HG03175 (cell line): ENCODE measurements around the gene RBMS1.
"Not testable (repeated sequence)": the region's sequence is repeated elsewhere in the genome, so short reads cannot be mapped to it uniquely, and the experiment has no call there.

Source experiments
- ATAC-seq: cut with Tn5 transposase; IDR thresholded peaks from one replicate; pipeline ENCODE4 v1.9.1; 2021; ENCODE audit warnings: mild to moderate bottlenecking, moderate library complexity; ENCODE audit not compliant: unreplicated experiment

Gene RBMS1

GRCh38 chr2:160471950-160472349 lies 21.7 kb downstream of the RBMS1 start:
- ATAC-seq: no peak

GRCh38 chr2:160469621-160470204 lies 23.9 kb downstream of the RBMS1 start:
- no peak for ATAC-seq

GRCh38 chr2:160469164-160469563 lies 24.4 kb downstream of the RBMS1 start:
- no peak for ATAC-seq

GRCh38 chr2:160467086-160467485 lies 26.5 kb downstream of the RBMS1 start:
- ATAC-seq: no peak

GRCh38 chr2:160465406-160465805 lies 28.2 kb downstream of the RBMS1 start:
- ATAC-seq: no peak

GRCh38 chr2:160465002-160465401 lies 28.6 kb downstream of the RBMS1 start:
- ATAC-seq: no peak

- ATAC-seq: no peak
Observed at GRCh38 chr2:160464017-160464416, 29.6 kb downstream of the RBMS1 start.

GRCh38 chr2:160463245-160463644 lies 30.4 kb downstream of the RBMS1 start:
- ATAC-seq: no peak

GRCh38 chr2:160460333-160460731 lies 33.3 kb downstream of the RBMS1 start:
- ATAC-seq: no peak

GRCh38 chr2:160459538-160460332 lies 33.9 kb downstream of the RBMS1 start:
- no peak for ATAC-seq

- no peak for ATAC-seq
Observed at GRCh38 chr2:160458718-160459453, 34.7 kb downstream of the RBMS1 start.

GRCh38 chr2:160457588-160457987 lies 36.0 kb downstream of the RBMS1 start:
- ATAC-seq: peak; percentile 61

GRCh38 chr2:160454070-160454797 lies 39.4 kb downstream of the RBMS1 start:
- no peak for ATAC-seq

- ATAC-seq: no peak
Observed at GRCh38 chr2:160453111-160453820, 40.3 kb downstream of the RBMS1 start.

- ATAC-seq: no peak
Observed at GRCh38 chr2:160450486-160450885, 43.1 kb downstream of the RBMS1 start.

- ATAC-seq: not testable (repeated sequence)
Observed at GRCh38 chr2:160448821-160449220, 44.8 kb downstream of the RBMS1 start.

GRCh38 chr2:160445673-160446072 lies 47.9 kb downstream of the RBMS1 start:
- no peak for ATAC-seq

- ATAC-seq: no peak
Observed at GRCh38 chr2:160442603-160443002, 51.0 kb downstream of the RBMS1 start.

GRCh38 chr2:160440888-160441287 lies 52.7 kb downstream of the RBMS1 start:
- no peak for ATAC-seq

GRCh38 chr2:160439038-160439437 lies 54.6 kb downstream of the RBMS1 start:
- not testable (repeated sequence) for ATAC-seq

GRCh38 chr2:160437273-160437672 lies 56.3 kb downstream of the RBMS1 start:
- ATAC-seq: no peak
